Measurements from ENCODE around the gene TNFAIP8L3.

DNA sequence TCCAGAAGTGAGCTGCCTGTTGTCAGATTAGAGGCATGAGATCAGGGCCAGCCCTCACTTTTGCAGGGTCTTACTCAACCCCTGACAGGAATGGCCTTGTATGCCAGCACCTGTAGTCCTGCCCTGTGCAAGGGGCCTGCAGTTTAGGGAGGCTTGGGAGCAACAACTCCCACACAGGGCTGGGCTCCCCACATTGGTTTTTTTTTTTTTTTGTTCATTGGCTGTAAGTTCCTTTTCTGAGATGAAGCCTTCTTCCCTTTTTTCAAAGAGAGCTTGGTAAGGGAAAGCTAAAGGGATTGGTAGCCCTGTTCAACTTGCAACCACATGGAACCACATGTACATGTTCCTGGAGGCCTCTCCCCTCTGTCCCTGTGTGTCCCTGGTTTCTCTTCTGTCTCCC lies 46.4 kb downstream of the TNFAIP8L3 start:
- TF ChIP-seq, protein P1, sequence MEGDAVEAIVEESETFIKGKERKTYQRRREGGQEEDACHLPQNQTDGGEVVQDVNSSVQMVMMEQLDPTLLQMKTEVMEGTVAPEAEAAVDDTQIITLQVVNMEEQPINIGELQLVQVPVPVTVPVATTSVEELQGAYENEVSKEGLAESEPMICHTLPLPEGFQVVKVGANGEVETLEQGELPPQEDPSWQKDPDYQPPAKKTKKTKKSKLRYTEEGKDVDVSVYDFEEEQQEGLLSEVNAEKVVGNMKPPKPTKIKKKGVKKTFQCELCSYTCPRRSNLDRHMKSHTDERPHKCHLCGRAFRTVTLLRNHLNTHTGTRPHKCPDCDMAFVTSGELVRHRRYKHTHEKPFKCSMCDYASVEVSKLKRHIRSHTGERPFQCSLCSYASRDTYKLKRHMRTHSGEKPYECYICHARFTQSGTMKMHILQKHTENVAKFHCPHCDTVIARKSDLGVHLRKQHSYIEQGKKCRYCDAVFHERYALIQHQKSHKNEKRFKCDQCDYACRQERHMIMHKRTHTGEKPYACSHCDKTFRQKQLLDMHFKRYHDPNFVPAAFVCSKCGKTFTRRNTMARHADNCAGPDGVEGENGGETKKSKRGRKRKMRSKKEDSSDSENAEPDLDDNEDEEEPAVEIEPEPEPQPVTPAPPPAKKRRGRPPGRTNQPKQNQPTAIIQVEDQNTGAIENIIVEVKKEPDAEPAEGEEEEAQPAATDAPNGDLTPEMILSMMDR (IDR thresholded peaks at IDR 0.05) = no peak
- no peak for TF ChIP-seq POLR2A (IDR thresholded peaks at IDR 0.05)
